Left ventricle myocardium inferior (tissue), 1 donor: Measurements from ENCODE around the gene IGFBP3. TPM values are rescaled to one million over a fixed set of nuclear protein-coding genes. Genes with fewer than 3 reads are reported as not detected.

Source experiments
- DNase-seq: peaks from one replicate; pipeline ENCODE4 v3.0.0-alpha.2; 2020
- H3K27ac ChIP-seq: fragments of 200-600 bp; replicated peaks from 2 replicates; pipeline ENCODE4 v1.8.0; 2021
- H3K27me3 ChIP-seq: fragments of 200-600 bp; 2 replicates; pipeline ENCODE4 v1.8.0; 2021; ENCODE audit warnings: low read depth
- H3K36me3 ChIP-seq: fragments of 200-600 bp; 2 replicates; pipeline ENCODE4 v1.8.0; 2021
- H3K4me1 ChIP-seq: fragments of 200-600 bp; 2 replicates; pipeline ENCODE4 v1.8.0; 2021
- H3K4me3 ChIP-seq: fragments of 200-600 bp; 2 replicates; pipeline ENCODE4 v1.8.0; 2021; ENCODE audit warnings: mild to moderate bottlenecking, moderate library complexity
- H3K9me3 ChIP-seq: fragments of 200-600 bp; replicated peaks from 2 replicates; pipeline ENCODE4 v1.8.0; 2021
- intact Hi-C: fragments of 100-400 bp; cut with micrococcal nuclease; formaldehyde crosslinking; loops from one replicate; pipeline ENCODE4 v1.11.0; 2022
- total RNA-seq: library from RNA; stranded (reverse); fragmentation: NEBNext Ultra II Directional; extraction: Animal tissue kit (Norgen Biotek cat#: 25700); gene quantifications from one replicate; pipeline ENCODE4 v1.2.1, GENCODE V29; 2021
- TF ChIP-seq, protein P1 (sequence below): fragments of 200-600 bp; IDR thresholded peaks from 2 replicates; pipeline ENCODE4 v1.8.0; 2021; ENCODE audit warnings: antibody characterized with exemption, mild to moderate bottlenecking, borderline replicate concordance
- donor health status: DM: no; HTN: yes; CAD: no; lungs with severe emphysema.

IGFBP3 gene
- total RNA-seq, 1 donor from 2014 or later: 60.8 TPM

DNA sequence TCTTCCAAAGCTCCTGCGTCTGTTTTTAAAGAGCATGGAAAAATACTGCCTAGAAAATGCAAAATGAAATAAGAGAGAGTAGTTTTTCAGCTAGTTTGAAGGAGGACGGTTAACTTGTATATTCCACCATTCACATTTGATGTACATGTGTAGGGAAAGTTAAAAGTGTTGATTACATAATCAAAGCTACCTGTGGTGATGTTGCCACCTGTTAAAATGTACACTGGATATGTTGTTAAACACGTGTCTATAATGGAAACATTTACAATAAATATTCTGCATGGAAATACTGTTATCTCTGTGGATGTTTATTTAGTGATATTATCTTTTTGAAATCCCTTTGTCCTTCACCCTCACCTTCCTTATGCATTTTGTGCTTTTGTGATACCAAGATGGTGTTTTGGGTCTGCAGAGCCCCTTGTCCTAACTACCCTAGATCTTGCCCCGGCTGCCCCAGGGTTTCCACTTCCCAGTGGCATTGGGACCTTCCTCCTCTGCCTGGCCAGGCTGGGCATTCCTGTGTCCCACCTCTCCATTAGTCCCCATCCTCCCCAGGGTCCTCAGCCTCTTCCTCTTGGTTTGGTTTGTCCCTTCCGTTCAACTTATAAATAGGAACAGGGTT, 27.6 kb downstream of the IGFBP3 start:
- H3K36me3 ChIP-seq: no peaks in the 10 kb centered on the region
- H3K9me3 ChIP-seq: no peaks in the 10 kb centered on the region
- TF ChIP-seq, protein P1, sequence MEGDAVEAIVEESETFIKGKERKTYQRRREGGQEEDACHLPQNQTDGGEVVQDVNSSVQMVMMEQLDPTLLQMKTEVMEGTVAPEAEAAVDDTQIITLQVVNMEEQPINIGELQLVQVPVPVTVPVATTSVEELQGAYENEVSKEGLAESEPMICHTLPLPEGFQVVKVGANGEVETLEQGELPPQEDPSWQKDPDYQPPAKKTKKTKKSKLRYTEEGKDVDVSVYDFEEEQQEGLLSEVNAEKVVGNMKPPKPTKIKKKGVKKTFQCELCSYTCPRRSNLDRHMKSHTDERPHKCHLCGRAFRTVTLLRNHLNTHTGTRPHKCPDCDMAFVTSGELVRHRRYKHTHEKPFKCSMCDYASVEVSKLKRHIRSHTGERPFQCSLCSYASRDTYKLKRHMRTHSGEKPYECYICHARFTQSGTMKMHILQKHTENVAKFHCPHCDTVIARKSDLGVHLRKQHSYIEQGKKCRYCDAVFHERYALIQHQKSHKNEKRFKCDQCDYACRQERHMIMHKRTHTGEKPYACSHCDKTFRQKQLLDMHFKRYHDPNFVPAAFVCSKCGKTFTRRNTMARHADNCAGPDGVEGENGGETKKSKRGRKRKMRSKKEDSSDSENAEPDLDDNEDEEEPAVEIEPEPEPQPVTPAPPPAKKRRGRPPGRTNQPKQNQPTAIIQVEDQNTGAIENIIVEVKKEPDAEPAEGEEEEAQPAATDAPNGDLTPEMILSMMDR: no peak
- no peak overlapping the region for H3K27ac ChIP-seq
- intact Hi-C loops: no loop called here
- no peak overlapping the region for H3K4me3 ChIP-seq
- DNase-seq: no peak
- peaks cover 6% of the 10 kb centered on the region for H3K4me1 ChIP-seq
- peaks cover 56% of the 10 kb centered on the region for H3K27me3 ChIP-seq

DNA sequence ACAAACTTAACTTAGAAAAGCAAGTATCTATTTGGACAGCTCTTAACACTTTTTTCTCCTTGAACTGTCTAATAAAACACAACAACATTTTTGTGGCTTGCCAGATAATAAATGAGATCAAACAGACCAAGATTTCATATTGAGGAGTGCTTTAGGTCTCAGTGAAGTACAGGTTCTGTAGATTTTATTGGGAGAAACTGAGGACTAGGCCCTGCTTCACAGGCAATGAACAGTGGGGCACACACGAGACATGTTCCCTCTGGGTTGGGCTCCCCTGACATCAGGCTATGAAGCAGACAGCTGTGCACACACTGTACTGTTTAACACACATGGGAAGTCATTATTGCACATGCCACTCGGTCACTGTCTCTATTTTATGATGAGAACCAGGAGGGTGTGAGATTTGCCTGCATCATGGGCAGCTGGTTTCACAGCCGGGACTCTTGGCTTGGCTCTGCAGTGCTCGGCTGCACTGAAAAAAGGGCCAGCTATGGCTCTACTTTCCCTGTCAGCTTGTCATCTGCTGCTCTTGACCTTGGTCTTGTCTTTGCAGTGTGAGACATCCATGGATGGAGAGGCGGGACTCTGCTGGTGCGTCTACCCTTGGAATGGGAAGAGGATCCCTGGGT, 28.6 kb downstream of the IGFBP3 start:
- Histone ChIP-seq H3K27me3 (peaks cover 65% of the 10 kb centered on the region), H3K36me3 (no peaks in the 10 kb centered on the region), H3K4me1 (peaks cover 10% of the 10 kb centered on the region), H3K4me3 (no peak overlapping the region), H3K9me3 (no peaks in the 10 kb centered on the region), H3K27ac (no peak overlapping the region)
- no peak for DNase-seq
- intact Hi-C loops: no loop called here
- TF ChIP-seq, protein P1: no peak

- Histone ChIP-seq H3K4me3 (no peak overlapping the region), H3K4me1 (peaks cover 10% of the 10 kb centered on the region), H3K27ac (no peak overlapping the region), H3K9me3 (no peaks in the 10 kb centered on the region), H3K36me3 (no peaks in the 10 kb centered on the region), H3K27me3 (peaks cover 73% of the 10 kb centered on the region)
- intact Hi-C loops: loop anchor here (1.0 kb wide), 1 partner anchor 1288 kb away; no protein-coding TSS in a partner anchor
- DNase-seq: no peak
- TF ChIP-seq, protein P1: no peak
Observed at GRCh38 chr7:45891462-45892402, 29.3 kb downstream of the IGFBP3 start.

DNA sequence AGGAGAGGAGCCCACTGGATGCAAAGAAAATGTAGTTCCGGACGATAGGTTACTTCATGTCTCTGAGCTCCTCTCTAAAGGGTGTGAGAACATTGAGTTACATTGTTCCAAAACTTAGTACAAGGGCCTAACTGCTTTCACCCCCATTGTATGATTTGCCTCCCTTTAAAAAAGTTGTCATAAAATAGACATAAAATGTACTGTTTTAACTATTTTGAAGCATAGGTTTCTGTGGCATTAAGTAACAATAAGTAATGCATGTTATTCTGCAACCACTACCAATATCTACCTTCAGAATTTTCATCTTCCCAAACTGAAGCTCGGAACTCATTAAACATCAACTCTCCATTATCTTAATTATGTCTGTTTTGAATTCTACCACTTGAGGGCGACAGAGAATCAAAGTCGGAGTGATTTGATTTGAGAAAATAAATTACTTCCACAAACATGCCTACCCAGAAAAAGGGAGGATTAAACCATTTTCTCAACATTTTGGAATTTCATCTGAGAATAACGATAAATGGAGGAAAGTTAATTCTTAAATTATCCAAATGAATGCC, 30.1 kb downstream of the IGFBP3 start:
- intact Hi-C loops: loop anchor here (1.0 kb wide), 1 partner anchor 1288 kb away; no protein-coding TSS in a partner anchor
- Histone ChIP-seq H3K4me3 (no peak overlapping the region), H3K27ac (no peak overlapping the region), H3K36me3 (no peaks in the 10 kb centered on the region), H3K4me1 (peaks cover 10% of the 10 kb centered on the region), H3K9me3 (no peaks in the 10 kb centered on the region), H3K27me3 (peaks cover 77% of the 10 kb centered on the region)
- TF ChIP-seq, protein P1: peak; percentile 75
- DNase-seq: no peak
